GM20000 (cell line): ENCODE results near the gene RNASE11.
"Not testable (repeated sequence)": the region's sequence is repeated elsewhere in the genome, so short reads cannot be mapped to it uniquely, and the experiment has no call there.

ENCODE experiments used
- DNase-seq: peaks from one replicate; pipeline ENCODE4 v3.0.0; 2012; ENCODE audit warnings: low spot score
- TF ChIP-seq, protein P1 (sequence below): IDR thresholded peaks from 2 replicates; pipeline ENCODE4 v1.5.1; 2012; ENCODE audit warnings: mild to moderate bottlenecking, control low read depth; ENCODE audit errors: extremely low read depth, missing control alignments

RNASE11 gene

DNA sequence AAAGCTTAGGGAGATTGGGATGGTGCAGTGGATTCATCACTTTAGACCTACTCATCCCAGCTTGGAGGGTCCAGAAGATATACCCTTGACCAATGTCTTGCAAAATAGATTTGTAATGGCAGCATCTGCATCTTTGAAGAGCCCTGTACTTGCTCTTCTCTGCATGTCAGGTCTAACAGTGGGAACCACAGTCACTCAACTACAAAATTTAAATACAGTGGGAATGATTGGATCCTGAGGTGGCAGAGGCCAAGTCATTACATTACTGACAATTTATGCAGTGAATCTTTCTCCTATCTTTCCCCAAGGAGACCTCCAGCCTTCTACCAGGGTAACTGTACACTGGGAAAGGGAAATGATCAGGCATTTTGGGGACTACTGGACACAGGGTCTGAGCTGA lies 18.7 kb downstream of the RNASE11 start:
- TF ChIP-seq, protein P1, sequence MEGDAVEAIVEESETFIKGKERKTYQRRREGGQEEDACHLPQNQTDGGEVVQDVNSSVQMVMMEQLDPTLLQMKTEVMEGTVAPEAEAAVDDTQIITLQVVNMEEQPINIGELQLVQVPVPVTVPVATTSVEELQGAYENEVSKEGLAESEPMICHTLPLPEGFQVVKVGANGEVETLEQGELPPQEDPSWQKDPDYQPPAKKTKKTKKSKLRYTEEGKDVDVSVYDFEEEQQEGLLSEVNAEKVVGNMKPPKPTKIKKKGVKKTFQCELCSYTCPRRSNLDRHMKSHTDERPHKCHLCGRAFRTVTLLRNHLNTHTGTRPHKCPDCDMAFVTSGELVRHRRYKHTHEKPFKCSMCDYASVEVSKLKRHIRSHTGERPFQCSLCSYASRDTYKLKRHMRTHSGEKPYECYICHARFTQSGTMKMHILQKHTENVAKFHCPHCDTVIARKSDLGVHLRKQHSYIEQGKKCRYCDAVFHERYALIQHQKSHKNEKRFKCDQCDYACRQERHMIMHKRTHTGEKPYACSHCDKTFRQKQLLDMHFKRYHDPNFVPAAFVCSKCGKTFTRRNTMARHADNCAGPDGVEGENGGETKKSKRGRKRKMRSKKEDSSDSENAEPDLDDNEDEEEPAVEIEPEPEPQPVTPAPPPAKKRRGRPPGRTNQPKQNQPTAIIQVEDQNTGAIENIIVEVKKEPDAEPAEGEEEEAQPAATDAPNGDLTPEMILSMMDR, result no peak
- no peak for DNase-seq

DNA sequence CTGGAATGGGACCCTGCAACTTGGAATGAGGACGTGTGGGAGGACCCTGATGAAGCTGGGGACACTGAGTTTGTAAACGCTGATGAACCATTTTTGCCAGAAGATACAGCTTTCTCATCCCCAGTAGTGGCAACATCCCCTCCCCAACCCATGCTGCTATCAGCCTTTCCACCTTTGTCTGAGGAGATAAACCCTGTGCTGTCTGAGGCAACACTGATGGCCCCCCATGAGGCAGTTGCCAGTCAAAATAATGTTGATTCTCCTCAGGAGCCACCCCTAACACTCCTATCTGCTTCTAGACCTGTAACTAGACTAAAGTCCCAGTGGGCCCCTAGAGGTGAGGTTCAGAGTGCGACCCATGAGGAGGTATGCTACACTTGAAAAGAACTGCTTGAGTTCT lies 19.4 kb downstream of the RNASE11 start:
- DNase-seq, result no peak
- TF ChIP-seq, protein P1, result no peak

DNA sequence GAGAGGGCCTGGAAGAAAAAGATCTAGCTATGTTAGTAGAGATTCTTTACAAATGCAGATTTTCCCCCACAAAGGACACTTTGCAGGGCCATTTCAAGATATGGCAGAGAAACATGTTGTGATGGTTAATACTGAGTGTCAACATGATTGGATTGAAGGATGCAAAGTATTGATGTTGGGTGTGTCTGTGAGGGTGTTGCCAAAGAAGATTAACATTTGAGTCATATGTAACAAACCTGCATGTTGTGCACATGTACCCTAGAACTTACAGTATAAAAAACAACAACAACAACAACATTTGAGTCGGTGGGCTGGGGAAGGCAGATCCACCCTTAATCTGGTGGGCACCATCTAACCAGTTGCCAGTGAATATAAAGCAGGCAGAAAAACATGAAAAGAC lies 20.6 kb downstream of the RNASE11 start:
- DNase-seq, result not testable (repeated sequence)

DNA sequence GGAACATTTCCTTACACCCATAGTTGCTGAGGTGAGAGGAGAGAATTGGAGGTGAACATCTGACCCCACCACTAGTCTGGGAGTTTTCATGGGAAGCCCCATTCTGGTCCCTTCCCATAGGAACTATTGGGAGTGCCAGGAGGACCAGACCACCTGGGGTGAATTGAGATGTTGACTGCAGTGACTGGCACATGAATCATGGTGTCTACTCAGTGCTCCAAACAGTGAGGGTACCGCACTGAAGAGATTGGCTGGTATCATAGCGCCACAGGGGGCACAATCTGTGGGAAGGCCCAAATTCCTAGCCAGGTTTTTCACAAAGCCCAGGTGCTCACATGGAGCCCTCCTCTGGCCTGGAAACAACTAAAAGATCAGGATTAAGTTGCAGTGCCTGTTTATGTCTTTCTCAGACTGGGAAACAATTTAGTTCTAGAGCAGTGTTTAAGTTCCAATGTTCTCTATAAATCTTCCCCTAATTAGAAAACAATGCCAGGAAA lies 23.3 kb downstream of the RNASE11 start:
- TF ChIP-seq, protein P1, result no peak
- no peak for DNase-seq

DNA sequence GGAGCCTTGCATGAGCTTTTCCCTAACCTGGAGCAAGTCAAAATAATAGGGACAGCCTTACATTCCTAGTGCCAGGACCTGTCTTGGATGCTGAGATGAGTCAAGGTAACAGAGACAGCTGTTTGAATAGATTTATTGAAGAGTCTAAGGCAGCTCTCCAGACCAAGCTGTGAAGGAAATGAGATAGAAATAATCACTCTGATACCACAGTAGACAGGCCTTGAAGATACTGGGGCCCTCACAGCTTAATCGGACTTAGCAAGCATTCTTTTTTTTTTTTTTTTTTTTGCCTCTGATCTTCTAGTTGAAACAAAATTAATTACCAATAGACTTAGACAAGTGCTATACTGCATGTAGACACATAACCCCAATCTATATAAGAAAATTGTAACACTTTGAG lies 23.8 kb downstream of the RNASE11 start:
- TF ChIP-seq, protein P1, result no peak
- no peak for DNase-seq

DNA sequence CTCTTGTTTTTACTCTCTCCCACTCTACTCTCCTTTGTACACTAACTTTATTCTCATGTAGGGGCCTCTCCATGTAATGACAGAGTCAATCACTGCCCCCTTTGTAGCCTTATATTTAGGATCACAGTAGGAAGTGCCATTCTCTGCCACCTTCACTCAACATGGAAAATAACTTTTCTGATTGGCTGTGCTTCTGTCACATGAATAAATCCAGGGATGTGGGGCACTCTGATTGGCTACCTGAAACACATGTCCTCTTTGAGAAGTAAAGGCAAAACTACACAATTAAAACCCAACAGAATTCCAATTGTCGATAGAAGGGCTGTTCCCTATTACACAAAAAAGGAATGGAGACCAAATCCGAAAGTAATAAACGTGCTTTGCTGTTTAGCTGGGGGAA lies 26.8 kb downstream of the RNASE11 start, which contains the start of gene RNASE9:
Gene RNASE9, minus strand, starts transcription at position 87 of the 400 bp plus-strand sequence.
- TF ChIP-seq, protein P1, result no peak
- DNase-seq, result no peak

DNA sequence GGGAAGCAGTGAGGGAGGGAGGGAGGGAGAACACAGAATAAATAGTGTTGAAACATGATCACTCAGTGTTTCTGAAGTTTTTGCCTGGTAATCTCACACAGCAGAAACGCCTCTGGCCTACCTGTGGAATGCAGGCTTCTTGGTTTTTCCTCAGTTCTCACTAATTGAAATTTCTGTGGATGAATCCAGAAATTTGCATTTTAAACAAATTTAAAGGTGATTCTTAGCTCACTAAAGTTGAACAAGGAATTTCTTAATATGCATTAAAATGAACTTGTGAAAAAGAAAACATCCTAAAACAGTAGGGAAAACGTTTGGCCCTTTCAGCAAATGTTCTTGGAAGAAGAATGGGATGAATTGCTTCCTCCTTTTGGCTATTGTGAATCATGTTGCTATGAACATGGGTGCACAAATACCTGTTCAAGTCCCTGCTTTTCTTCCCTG lies 28.3 kb downstream of the RNASE11 start:
- TF ChIP-seq, protein P1, result no peak
- no peak for DNase-seq

DNA sequence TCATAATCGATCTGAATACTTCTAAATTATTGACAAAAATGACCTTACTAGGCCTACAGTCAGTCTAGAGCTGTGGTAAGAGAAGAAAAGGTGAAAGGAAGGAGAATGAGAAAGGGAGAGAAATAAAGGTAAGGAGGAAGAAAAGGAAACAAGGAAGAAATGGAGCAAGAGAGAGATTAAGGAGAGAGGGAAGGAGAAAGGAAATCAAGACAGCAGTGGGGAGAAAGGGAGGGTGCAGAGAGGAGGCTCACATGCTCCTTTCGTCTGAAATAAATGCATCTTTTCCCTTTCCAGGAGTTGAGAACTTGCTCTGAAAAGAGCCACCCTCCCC lies 30.6 kb downstream of the RNASE11 start:
- no peak for DNase-seq
- TF ChIP-seq, protein P1, result no peak
